OCI-LY3 (cell line): ENCODE results near the gene SAMSN1.

Source experiments
- CTCF ChIP-seq: fragments of 200-600, 300-600 bp; sonication (generic); IDR thresholded peaks from 2 replicates; pipeline ENCODE4 v1.5.1; 2014; ENCODE audit warnings: antibody characterized with exemption, low read length, low read depth
- EZH2phosphoT487 ChIP-seq: fragments of 200-600 bp; shearing (Covaris generic); IDR thresholded peaks from 2 replicates; pipeline ENCODE4 v1.6.1; 2018; ENCODE audit warnings: antibody characterized with exemption, mixed run types, low read depth

GRCh38 chr21:14499316-14499715 is 46.8 kb downstream of the SAMSN1 start:
- no peak for TF ChIP-seq CTCF
- no peak for TF ChIP-seq EZH2phosphoT487
